CD8-positive, alpha-beta memory T cell (primary cell): Measurements from ENCODE around the gene NDUFS7. TPM values are rescaled to one million over a fixed set of nuclear protein-coding genes. Genes with fewer than 3 reads are reported as not detected.
A peak's percentile ranks its signal among the peaks of the same experiment; 100 is the strongest.

Experiments
- CTCF ChIA-PET: fragments of 350-600 bp; sonication (Branson Sonifier 250); formaldehyde crosslinking; loops from one replicate; lab custom pipeline; 2021; ENCODE audit warnings: antibody characterized with exemption; lab: Charles Lee
- POLR2A ChIA-PET: fragments of 350-600 bp; sonication (Branson Sonifier 250); formaldehyde crosslinking; loops from one replicate; lab custom pipeline; 2021; ENCODE audit warnings: antibody characterized with exemption; lab: Charles Lee
- DNase-seq, 5 donors: peaks; one replicate each; pipeline versions ENCODE4 v3.0.0 to v3.0.0-alpha.2; 2020 to 2022; ENCODE audit warnings: mixed read lengths in 1 of 5
- H3K27ac ChIP-seq: one replicate; pipeline ENCODE4 v1.7.0; 2013; ENCODE audit warnings: low read depth, mild to moderate bottlenecking, low read length, moderate library complexity
- H3K27me3 ChIP-seq: 2 replicates; pipeline ENCODE4 v1.7.0; 2013; ENCODE audit warnings: low read length, mild to moderate bottlenecking; ENCODE audit not compliant: insufficient read depth, poor library complexity, severe bottlenecking
- H3K36me3 ChIP-seq: 2 replicates; pipeline ENCODE4 v1.7.0; 2013; ENCODE audit warnings: mild to moderate bottlenecking, low read length, moderate library complexity; ENCODE audit not compliant: insufficient read depth
- H3K4me1 ChIP-seq: 2 replicates; pipeline ENCODE4 v1.7.0; 2013; ENCODE audit warnings: mild to moderate bottlenecking, low read length, moderate library complexity; ENCODE audit not compliant: insufficient read depth
- H3K4me3 ChIP-seq: 2 replicates; pipeline ENCODE4 v1.7.0; 2013; ENCODE audit warnings: mild to moderate bottlenecking, low read length
- H3K9me3 ChIP-seq: 2 replicates; pipeline ENCODE4 v1.7.0; 2013; ENCODE audit warnings: mild to moderate bottlenecking, low read length
- H3K27ac Mint-ChIP-seq, 8 donors: one replicate each; pipeline ENCODE4 v1.8.0; 2020 to 2021; ENCODE audit warnings: mixed read lengths in 8 of 8, mild to moderate bottlenecking in 6 of 8, inconsistent platforms in 3 of 8, moderate library complexity in 3 of 8
- H3K27me3 Mint-ChIP-seq, 2 donors: one replicate each; pipeline ENCODE4 v1.8.0; 2020 to 2021; ENCODE audit warnings: mixed read lengths in 2 of 2, mild to moderate bottlenecking in 1 of 2, moderate library complexity in 1 of 2
- H3K36me3 Mint-ChIP-seq, 3 donors: one replicate each; pipeline ENCODE4 v1.8.0; 2020 to 2021; ENCODE audit warnings: mixed read lengths in 3 of 3, inconsistent platforms in 1 of 3, mild to moderate bottlenecking in 1 of 3
- H3K4me1 Mint-ChIP-seq, 3 donors: one replicate each; pipeline ENCODE4 v1.8.0; 2020 to 2021; ENCODE audit warnings: mixed read lengths in 3 of 3, inconsistent platforms in 1 of 3, mild to moderate bottlenecking in 1 of 3
- H3K4me3 Mint-ChIP-seq, 7 donors: one replicate each; pipeline ENCODE4 v1.8.0; 2020 to 2021; ENCODE audit warnings: mixed read lengths in 7 of 7, mild to moderate bottlenecking in 6 of 7, moderate library complexity in 4 of 7, inconsistent platforms in 2 of 7
- H3K9me3 Mint-ChIP-seq, 5 donors: one replicate each; pipeline ENCODE4 v1.8.0; 2020 to 2022; ENCODE audit warnings: mixed read lengths in 5 of 5, mild to moderate bottlenecking in 3 of 5, moderate library complexity in 2 of 5, inconsistent platforms in 1 of 5
- polyA plus RNA-seq: library from polyadenylated mRNA; unstranded; fragments of 300-500 nt; fragmentation: Illumina TruSeq; gene quantifications from one replicate; pipeline ENCODE4 v1.2.3, GENCODE V29; 2021
- total RNA-seq, 2 experiments: library from RNA; stranded (reverse); gene quantifications; one replicate each; pipeline ENCODE4 v1.2.3, GENCODE V29; 2021

The NDUFS7 gene
- total and polyA plus RNA-seq, 3 experiments from 2014 or later = 102 to 207 (median 104) TPM

- Mint-ChIP-seq H3K9me3 (no peaks in the 10 kb centered on the region), H3K27ac (peak overlapping the region in 2 of 8 donors; percentile 35 to 54), H3K27me3 (peaks cover 0 to 1% of the 10 kb centered on the region in 2 donors), H3K36me3 (peaks cover 4 to 70% (median 11%) of the 10 kb centered on the region in 3 donors), H3K4me1 (peaks cover 19 to 33% (median 33%) of the 10 kb centered on the region in 3 donors), H3K4me3 (no peak overlapping the region)
- ChIA-PET POLR2A (no interaction called here), CTCF (no interaction called here)
- DNase-seq = no peak
- Histone ChIP-seq H3K27me3 (no peaks in the 10 kb centered on the region), H3K4me1 (peaks cover 13% of the 10 kb centered on the region), H3K36me3 (peaks cover 6% of the 10 kb centered on the region), H3K4me3 (no peak overlapping the region), H3K9me3 (no peaks in the 10 kb centered on the region), H3K27ac (no peak overlapping the region)
These were observed 21.9 kb upstream of the NDUFS7 start for GRCh38 chr19:1361601-1362386.

- Histone ChIP-seq H3K4me1 (peaks cover 13% of the 10 kb centered on the region), H3K4me3 (no peak overlapping the region), H3K27me3 (no peaks in the 10 kb centered on the region), H3K9me3 (no peaks in the 10 kb centered on the region), H3K27ac (no peak overlapping the region), H3K36me3 (peaks cover 6% of the 10 kb centered on the region)
- Mint-ChIP-seq H3K9me3 (no peaks in the 10 kb centered on the region), H3K27me3 (peaks cover 0 to 1% of the 10 kb centered on the region in 2 donors), H3K4me1 (peaks cover 19 to 30% (median 29%) of the 10 kb centered on the region in 3 donors), H3K4me3 (peak overlapping the region; percentile 60 to 81 (median 73)), H3K27ac (peak overlapping the region in 5 of 8 donors; percentile 29 to 90 (median 75)), H3K36me3 (peaks cover 4 to 65% (median 11%) of the 10 kb centered on the region in 3 donors)
- POLR2A ChIA-PET = no interaction called here
- CTCF ChIA-PET = interaction anchor here (2.0 kb wide), 1 partner anchor 118 kb away, joined by 4 read pairs; no protein-coding TSS in a partner anchor
- no peak for DNase-seq
These were observed 21.1 kb upstream of the NDUFS7 start for GRCh38 chr19:1362387-1363257.

- ChIA-PET CTCF (interaction anchor here (2.0 kb wide), 1 partner anchor 119 kb away, joined by 4 read pairs; no protein-coding TSS in a partner anchor), POLR2A (interaction anchor here (1.3 kb wide), 1 partner anchor 95 kb away, joined by 4 read pairs; no protein-coding TSS in a partner anchor)
- Mint-ChIP-seq H3K36me3 (peaks cover 4 to 64% (median 11%) of the 10 kb centered on the region in 3 donors), H3K4me1 (peaks cover 19 to 30% (median 29%) of the 10 kb centered on the region in 3 donors), H3K4me3 (peak overlapping the region; percentile 60 to 87 (median 74)), H3K27ac (peak overlapping the region in 7 of 8 donors; percentile 70 to 90 (median 83)), H3K9me3 (no peaks in the 10 kb centered on the region), H3K27me3 (peaks cover 0 to 2% of the 10 kb centered on the region in 2 donors)
- Histone ChIP-seq H3K4me1 (peaks cover 13% of the 10 kb centered on the region), H3K36me3 (peaks cover 6% of the 10 kb centered on the region), H3K9me3 (no peaks in the 10 kb centered on the region), H3K27ac (no peak overlapping the region), H3K27me3 (no peaks in the 10 kb centered on the region), H3K4me3 (no peak overlapping the region)
- peak in 4 of 5 donors; percentile 21 to 65 (median 50) for DNase-seq
These were observed 20.1 kb upstream of the NDUFS7 start for GRCh38 chr19:1363599-1363998.

- Histone ChIP-seq H3K4me3 (no peak overlapping the region), H3K36me3 (peaks cover 4% of the 10 kb centered on the region), H3K4me1 (peaks cover 13% of the 10 kb centered on the region), H3K9me3 (no peaks in the 10 kb centered on the region), H3K27ac (no peak overlapping the region), H3K27me3 (no peaks in the 10 kb centered on the region)
- H3K4me1 Mint-ChIP-seq = peaks cover 19 to 30% (median 29%) of the 10 kb centered on the region in 3 donors
- peak overlapping the region; percentile 56 to 82 (median 73) for H3K4me3 Mint-ChIP-seq
- H3K27me3 Mint-ChIP-seq = peaks cover 0 to 2% of the 10 kb centered on the region in 2 donors
- H3K36me3 Mint-ChIP-seq = peaks cover 4 to 58% (median 11%) of the 10 kb centered on the region in 3 donors
- peak overlapping the region; percentile 29 to 90 (median 80) for H3K27ac Mint-ChIP-seq
- ChIA-PET POLR2A (interaction anchor here (1.3 kb wide), 1 partner anchor 95 kb away, joined by 4 read pairs; no protein-coding TSS in a partner anchor), CTCF (interaction anchor here (2.0 kb wide), 1 partner anchor 120 kb away, joined by 4 read pairs; no protein-coding TSS in a partner anchor)
- DNase-seq = peak in 1 of 5 donors; percentile 53
- H3K9me3 Mint-ChIP-seq = no peaks in the 10 kb centered on the region
These were observed 19.5 kb upstream of the NDUFS7 start for GRCh38 chr19:1364070-1364704.

GRCh38 chr19:1365319-1366269 is 18.1 kb upstream of the NDUFS7 start:
- Histone ChIP-seq H3K9me3 (no peaks in the 10 kb centered on the region), H3K4me1 (peaks cover 13% of the 10 kb centered on the region), H3K27me3 (no peaks in the 10 kb centered on the region), H3K36me3 (no peaks in the 10 kb centered on the region), H3K27ac (no peak overlapping the region), H3K4me3 (no peak overlapping the region)
- peaks cover 0 to 52% (median 5%) of the 10 kb centered on the region in 3 donors for H3K36me3 Mint-ChIP-seq
- POLR2A ChIA-PET = no interaction called here
- H3K4me3 Mint-ChIP-seq = no peak overlapping the region
- H3K9me3 Mint-ChIP-seq = no peaks in the 10 kb centered on the region
- CTCF ChIA-PET = no interaction called here
- peak overlapping the region in 2 of 8 donors; percentile 17 to 42 for H3K27ac Mint-ChIP-seq
- peaks cover 19 to 30% (median 29%) of the 10 kb centered on the region in 3 donors for H3K4me1 Mint-ChIP-seq
- no peak for DNase-seq
- H3K27me3 Mint-ChIP-seq = peaks cover 0 to 2% of the 10 kb centered on the region in 2 donors

GRCh38 chr19:1366296-1366695 is 17.4 kb upstream of the NDUFS7 start:
- Histone ChIP-seq H3K4me1 (peaks cover 13% of the 10 kb centered on the region), H3K4me3 (no peak overlapping the region), H3K27ac (no peak overlapping the region), H3K36me3 (no peaks in the 10 kb centered on the region), H3K9me3 (no peaks in the 10 kb centered on the region), H3K27me3 (no peaks in the 10 kb centered on the region)
- H3K27me3 Mint-ChIP-seq = peaks cover 0 to 2% of the 10 kb centered on the region in 2 donors
- peaks cover 19 to 30% (median 29%) of the 10 kb centered on the region in 3 donors for H3K4me1 Mint-ChIP-seq
- no peak overlapping the region for H3K4me3 Mint-ChIP-seq
- H3K9me3 Mint-ChIP-seq = no peaks in the 10 kb centered on the region
- ChIA-PET CTCF (no interaction called here), POLR2A (no interaction called here)
- no peak for DNase-seq
- no peak overlapping the region for H3K27ac Mint-ChIP-seq
- peaks cover 0 to 52% (median 5%) of the 10 kb centered on the region in 3 donors for H3K36me3 Mint-ChIP-seq
